HepG2 (cell line): ENCODE data around the gene ATP2B3. TPM values are rescaled to one million over a fixed set of nuclear protein-coding genes. Genes with fewer than 3 reads are reported as not detected.

Source experiments
- DBP ChIP-seq: sonication (generic); formaldehyde crosslinking; IDR thresholded peaks from 2 replicates; pipeline ENCODE4 v1.4.0; 2020; ENCODE audit warnings: missing genetic modification reagents; ENCODE audit errors: not compliant biosample characterization
- DNMT1 ChIP-seq: sonication (generic); formaldehyde crosslinking; IDR thresholded peaks from 2 replicates; pipeline ENCODE4 v1.5.1; 2020; ENCODE audit warnings: mild to moderate bottlenecking, missing genetic modification reagents
- HDAC6 ChIP-seq: fragments of 200-600 bp; sonication (generic); IDR thresholded peaks from 2 replicates; pipeline ENCODE4 v1.7.0; 2017; ENCODE audit warnings: mild to moderate bottlenecking, antibody characterized with exemption, low read length, low read depth
- IRF2 ChIP-seq: IDR thresholded peaks from 2 replicates; pipeline ENCODE4 v1.6.1; 2018; ENCODE audit warnings: missing genetic modification reagents, missing compliant biosample characterization
- PAWR ChIP-seq: sonication (generic); formaldehyde crosslinking; IDR thresholded peaks from 2 replicates; pipeline ENCODE4 v1.4.0; 2020; ENCODE audit warnings: missing genetic modification reagents, mild to moderate bottlenecking, borderline replicate concordance
- POGK ChIP-seq: sonication (generic); formaldehyde crosslinking; conservative IDR thresholded peaks from 2 replicates; pipeline ENCODE4 v1.8.0; 2022; ENCODE audit warnings: mild to moderate bottlenecking, moderate library complexity, missing genetic modification reagents
- PRMT3 ChIP-seq: sonication (generic); formaldehyde crosslinking; IDR thresholded peaks from 2 replicates; pipeline ENCODE4 v1.8.1; 2022; ENCODE audit warnings: low read depth, mild to moderate bottlenecking, moderate library complexity, missing genetic modification reagents, borderline replicate concordance
- RARG ChIP-seq: sonication (generic); formaldehyde crosslinking; IDR thresholded peaks from 2 replicates; pipeline ENCODE4 v1.4.0; 2020; ENCODE audit warnings: low read depth, mild to moderate bottlenecking, missing genetic modification reagents
- TAF1 ChIP-seq: sonication (generic); formaldehyde crosslinking; IDR thresholded peaks from 2 replicates; pipeline ENCODE4 v1.4.0; 2020; ENCODE audit warnings: missing genetic modification reagents
- TEAD2 ChIP-seq: sonication (generic); formaldehyde crosslinking; IDR thresholded peaks from 2 replicates; pipeline ENCODE4 v1.9.0; 2021; ENCODE audit warnings: missing genetic modification reagents
- XBP1 ChIP-seq: sonication (generic); formaldehyde crosslinking; IDR thresholded peaks from 2 replicates; pipeline ENCODE4 v1.5.0; 2020; ENCODE audit warnings: missing genetic modification reagents
- YEATS2 ChIP-seq: sonication (generic); formaldehyde crosslinking; IDR thresholded peaks from 2 replicates; pipeline ENCODE4 v1.4.0; 2020; ENCODE audit warnings: missing genetic modification reagents, borderline replicate concordance
- ZBTB20 ChIP-seq: sonication (generic); formaldehyde crosslinking; IDR thresholded peaks from 2 replicates; pipeline ENCODE4 v1.8.1; 2023; ENCODE audit warnings: missing genetic modification reagents, low read depth, mild to moderate bottlenecking, borderline replicate concordance
- ZNF251 ChIP-seq: sonication (generic); formaldehyde crosslinking; IDR thresholded peaks from 2 replicates; pipeline ENCODE4 v1.9.0; 2021; ENCODE audit warnings: mild to moderate bottlenecking, missing genetic modification reagents
- ZNF354B ChIP-seq: sonication (generic); formaldehyde crosslinking; IDR thresholded peaks from 2 replicates; pipeline ENCODE4 v1.8.0; 2022; ENCODE audit warnings: mild to moderate bottlenecking, missing genetic modification reagents
- ZNF407 ChIP-seq: sonication (generic); formaldehyde crosslinking; IDR thresholded peaks from one replicate; pipeline ENCODE4 v1.5.1; 2020; ENCODE audit warnings: mild to moderate bottlenecking, missing genetic modification reagents; ENCODE audit errors: not compliant biosample characterization
- ZNF570 ChIP-seq: sonication (generic); formaldehyde crosslinking; IDR thresholded peaks from 2 replicates; pipeline ENCODE4 v1.4.0; 2020; ENCODE audit warnings: mild to moderate bottlenecking, missing genetic modification reagents, borderline replicate concordance
- ZNF616 ChIP-seq: sonication (generic); formaldehyde crosslinking; IDR thresholded peaks from 2 replicates; pipeline ENCODE4 v1.5.0; 2020; ENCODE audit warnings: low read depth, mild to moderate bottlenecking, missing genetic modification reagents
- ZNF746 ChIP-seq: sonication (generic); formaldehyde crosslinking; IDR thresholded peaks from 2 replicates; pipeline ENCODE4 v1.8.0; 2022; ENCODE audit warnings: mild to moderate bottlenecking, missing genetic modification reagents
- ZNF790 ChIP-seq: sonication (generic); formaldehyde crosslinking; IDR thresholded peaks from 2 replicates; pipeline ENCODE4 v1.8.0; 2022; ENCODE audit warnings: missing genetic modification reagents, mild to moderate bottlenecking, borderline replicate concordance
- polyA plus RNA-seq, 8 experiments: library from polyadenylated mRNA; depleted of rRNA in 3 of 8; stranded (reverse) in 7 of 8; unstranded in 1 of 8; fragments of >200 nt; fragmentation: Illumina TruSeq in 4 of 8; extraction: Trizol in 4 of 8; gene quantifications; 2 replicates each; pipeline versions ENCODE4 v1.2.1 to v1.2.3, GENCODE V29; 2011 to 2016; ENCODE audit warnings: low read depth in 4 of 8, missing spikeins in 1 of 8, mixed read lengths in 1 of 8; ENCODE audit not compliant: insufficient read depth in 1 of 8
- total RNA-seq, 5 experiments: library from RNA; depleted of rRNA; stranded (reverse); fragments of >200 nt; fragmentation: Illumina TruSeq; extraction: Trizol; gene quantifications; 2 replicates each; pipeline ENCODE4 v1.2.3, GENCODE V29; 2016; ENCODE audit warnings: low read depth in 1 of 5

ATP2B3 gene
- total and polyA plus RNA-seq, 2 of the 13 experiments (the other 11 are each of a cell fraction or from before 2014, with no cell fraction given) = not detected

- no peak for TF ChIP-seq YEATS2
- 0 out of 2 replicates have a peak, but pooled peaks have one; percentile 26 for TF ChIP-seq PRMT3 (CRISPR knock-in tag)
- 0 out of 2 replicates have a peak, but pooled peaks have one; percentile 46 for TF ChIP-seq ZNF354B
- no peak for TF ChIP-seq ZNF251 (CRISPR knock-in tag)
- TF ChIP-seq DBP (CRISPR knock-in tag) = peak; percentile 44
- TF ChIP-seq ZNF570 (CRISPR knock-in tag) = no peak
- TF ChIP-seq TAF1 = peak; percentile 73
- TF ChIP-seq ZNF407 (CRISPR knock-in tag) = no peak
- no peak for TF ChIP-seq RARG (CRISPR knock-in tag)
- no peak for TF ChIP-seq XBP1
- TF ChIP-seq ZNF746 (CRISPR knock-in tag) = peak; percentile 77; the same call in 1 of the 2 replicates
- peak; percentile 46; the same call in 1 of the 2 replicates for TF ChIP-seq TEAD2 (CRISPR knock-in tag)
- TF ChIP-seq PAWR (CRISPR knock-in tag) = no peak
- TF ChIP-seq ZBTB20 (CRISPR knock-in tag) = no peak; the same call in 1 of the 2 replicates
- TF ChIP-seq ZNF790 (CRISPR knock-in tag) = no peak
- no peak for TF ChIP-seq DNMT1
- no peak for TF ChIP-seq HDAC6
- no peak; the same call in 1 of the 2 replicates for TF ChIP-seq POGK
- TF ChIP-seq IRF2 (CRISPR knock-in tag) = peak; percentile 55; the same call in 1 of the 2 replicates
- TF ChIP-seq ZNF616 = 0 out of 2 replicates have a peak, but pooled peaks have one; percentile 63
Observed at GRCh38 chrX:153627675-153628111, 110.3 kb downstream of the ATP2B3 start (continued).
